Endodermal cell (in vitro differentiated cells): ENCODE measurements around the gene ZNF280D. TPM values are rescaled to one million over a fixed set of nuclear protein-coding genes. Genes with fewer than 3 reads are reported as not detected.

Source experiments
- DNase-seq: peaks from one replicate; pipeline ENCODE4 v3.0.0-alpha.2; 2017
- H3K27ac ChIP-seq: 2 replicates; pipeline ENCODE4 v1.5.1; 2013; ENCODE audit warnings: mild to moderate bottlenecking, low read depth, low read length, moderate library complexity
- H3K27me3 ChIP-seq: 2 replicates; pipeline ENCODE4 v1.6.1; 2013; ENCODE audit warnings: mild to moderate bottlenecking, low read length, moderate library complexity; ENCODE audit not compliant: insufficient read depth, control insufficient read depth, poor library complexity, severe bottlenecking
- H3K36me3 ChIP-seq: 2 replicates; pipeline ENCODE4 v1.7.0; 2013; ENCODE audit warnings: mild to moderate bottlenecking, low read length, moderate library complexity; ENCODE audit not compliant: control insufficient read depth, insufficient read depth
- H3K4me1 ChIP-seq: one replicate; pipeline ENCODE4 v1.7.0; 2013; ENCODE audit warnings: low read length; ENCODE audit not compliant: control insufficient read depth, insufficient read depth
- H3K4me3 ChIP-seq: 2 replicates; pipeline ENCODE4 v1.5.1; 2013; ENCODE audit warnings: mild to moderate bottlenecking, low read length, moderate library complexity
- H3K9ac ChIP-seq: 2 replicates; pipeline ENCODE4 v1.6.1; 2013; ENCODE audit warnings: mild to moderate bottlenecking, low read length, moderate library complexity; ENCODE audit not compliant: poor library complexity, severe bottlenecking; ENCODE audit errors: extremely low read depth
- H3K9me3 ChIP-seq: 2 replicates; pipeline ENCODE4 v1.6.1; 2013; ENCODE audit warnings: mild to moderate bottlenecking, low read length, moderate library complexity; ENCODE audit not compliant: control insufficient read depth
- H3K27ac Mint-ChIP-seq: 2 replicates; pipeline ENCODE4 v1.8.0; 2020; ENCODE audit warnings: mixed read lengths
- H3K27me3 Mint-ChIP-seq: 2 replicates; pipeline ENCODE4 v1.8.0; 2021; ENCODE audit warnings: mild to moderate bottlenecking, mixed read lengths; ENCODE audit not compliant: insufficient read depth
- H3K36me3 Mint-ChIP-seq: 2 replicates; pipeline ENCODE4 v1.8.0; 2020; ENCODE audit warnings: low read depth, mixed read lengths
- H3K4me1 Mint-ChIP-seq: 2 replicates; pipeline ENCODE4 v1.8.0; 2020; ENCODE audit warnings: mixed read lengths
- H3K4me3 Mint-ChIP-seq: 2 replicates; pipeline ENCODE4 v1.8.0; 2020; ENCODE audit warnings: mild to moderate bottlenecking, moderate library complexity, mixed read lengths
- H3K9me3 Mint-ChIP-seq: 2 replicates; pipeline ENCODE4 v1.8.0; 2020; ENCODE audit warnings: mild to moderate bottlenecking, mixed read lengths
- WGBS, 2 experiments: methylation state at CpG; one replicate each; pipeline versions ENCODE4 v1.1.5 to v1.1.7; 2013; ENCODE audit warnings: missing lambda C conversion rate in 2 of 2, mixed read lengths in 1 of 2; ENCODE audit not compliant: insufficient coverage in 1 of 2, insufficient read length in 1 of 2; 5-methylcytosine and 5-hydroxymethylcytosine counted together
- total RNA-seq, 2 donors: library from RNA; stranded (reverse); fragmentation: NEBNext Ultra II Directional in 1 of 2; extraction: Animal tissue kit (Norgen Biotek cat#: 25700) in 1 of 2; gene quantifications; 2 replicates in 1 of 2; 3 replicates in 1 of 2; pipeline ENCODE4 v1.2.1, GENCODE V29; 2021
- TF ChIP-seq, protein P1 (sequence below): fragments of 200-600 bp; sonication (generic); conservative IDR thresholded peaks from 2 replicates; pipeline ENCODE4 v1.5.0; 2021; ENCODE audit warnings: antibody characterized with exemption, mild to moderate bottlenecking

The ZNF280D gene
- total RNA-seq, 2 donors from 2014 or later, result 22.0 to 35.1 TPM

DNA sequence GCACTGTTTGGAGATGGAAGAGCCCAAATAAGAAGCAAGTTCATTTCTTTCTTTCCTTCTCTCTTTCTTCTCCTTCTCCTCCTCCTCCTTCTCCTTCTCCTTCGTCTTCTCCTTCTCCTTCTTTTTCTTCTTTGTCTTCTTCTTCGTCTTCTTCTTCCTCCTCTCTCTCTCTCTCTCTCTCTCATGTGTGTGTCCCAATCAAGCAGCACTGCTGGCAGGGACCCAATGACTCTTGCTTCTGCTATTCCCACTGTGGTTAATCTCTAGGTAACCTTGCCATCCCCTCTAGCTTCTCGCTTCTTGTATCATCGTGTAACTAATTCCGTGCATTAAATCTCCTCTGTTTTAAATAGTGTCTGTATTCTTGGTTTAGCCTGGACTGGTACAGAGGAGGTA is 26.1 kb upstream of the ZNF280D start:
- no peaks in the 10 kb centered on the region for H3K27me3 ChIP-seq
- no peak overlapping the region for H3K9ac ChIP-seq
- no peaks in the 10 kb centered on the region for H3K9me3 ChIP-seq
- no peak overlapping the region for H3K4me3 ChIP-seq
- no peaks in the 10 kb centered on the region for H3K9me3 Mint-ChIP-seq
- DNase-seq, result no peak
- H3K36me3 Mint-ChIP-seq, result no peaks in the 10 kb centered on the region
- TF ChIP-seq, protein P1, sequence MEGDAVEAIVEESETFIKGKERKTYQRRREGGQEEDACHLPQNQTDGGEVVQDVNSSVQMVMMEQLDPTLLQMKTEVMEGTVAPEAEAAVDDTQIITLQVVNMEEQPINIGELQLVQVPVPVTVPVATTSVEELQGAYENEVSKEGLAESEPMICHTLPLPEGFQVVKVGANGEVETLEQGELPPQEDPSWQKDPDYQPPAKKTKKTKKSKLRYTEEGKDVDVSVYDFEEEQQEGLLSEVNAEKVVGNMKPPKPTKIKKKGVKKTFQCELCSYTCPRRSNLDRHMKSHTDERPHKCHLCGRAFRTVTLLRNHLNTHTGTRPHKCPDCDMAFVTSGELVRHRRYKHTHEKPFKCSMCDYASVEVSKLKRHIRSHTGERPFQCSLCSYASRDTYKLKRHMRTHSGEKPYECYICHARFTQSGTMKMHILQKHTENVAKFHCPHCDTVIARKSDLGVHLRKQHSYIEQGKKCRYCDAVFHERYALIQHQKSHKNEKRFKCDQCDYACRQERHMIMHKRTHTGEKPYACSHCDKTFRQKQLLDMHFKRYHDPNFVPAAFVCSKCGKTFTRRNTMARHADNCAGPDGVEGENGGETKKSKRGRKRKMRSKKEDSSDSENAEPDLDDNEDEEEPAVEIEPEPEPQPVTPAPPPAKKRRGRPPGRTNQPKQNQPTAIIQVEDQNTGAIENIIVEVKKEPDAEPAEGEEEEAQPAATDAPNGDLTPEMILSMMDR, result no peak
- peaks cover 28% of the 10 kb centered on the region for H3K4me1 Mint-ChIP-seq
- H3K27me3 Mint-ChIP-seq, result no peaks in the 10 kb centered on the region
- no peak overlapping the region for H3K27ac ChIP-seq
- peaks cover 4% of the 10 kb centered on the region for H3K4me1 ChIP-seq
- no peak overlapping the region for H3K4me3 Mint-ChIP-seq
- no peak overlapping the region for H3K27ac Mint-ChIP-seq
- WGBS, 2 experiments, result 95 to 96% methylated on average over 4 to 5 of the region's 5 CpGs
- H3K36me3 ChIP-seq, result no peaks in the 10 kb centered on the region

DNA sequence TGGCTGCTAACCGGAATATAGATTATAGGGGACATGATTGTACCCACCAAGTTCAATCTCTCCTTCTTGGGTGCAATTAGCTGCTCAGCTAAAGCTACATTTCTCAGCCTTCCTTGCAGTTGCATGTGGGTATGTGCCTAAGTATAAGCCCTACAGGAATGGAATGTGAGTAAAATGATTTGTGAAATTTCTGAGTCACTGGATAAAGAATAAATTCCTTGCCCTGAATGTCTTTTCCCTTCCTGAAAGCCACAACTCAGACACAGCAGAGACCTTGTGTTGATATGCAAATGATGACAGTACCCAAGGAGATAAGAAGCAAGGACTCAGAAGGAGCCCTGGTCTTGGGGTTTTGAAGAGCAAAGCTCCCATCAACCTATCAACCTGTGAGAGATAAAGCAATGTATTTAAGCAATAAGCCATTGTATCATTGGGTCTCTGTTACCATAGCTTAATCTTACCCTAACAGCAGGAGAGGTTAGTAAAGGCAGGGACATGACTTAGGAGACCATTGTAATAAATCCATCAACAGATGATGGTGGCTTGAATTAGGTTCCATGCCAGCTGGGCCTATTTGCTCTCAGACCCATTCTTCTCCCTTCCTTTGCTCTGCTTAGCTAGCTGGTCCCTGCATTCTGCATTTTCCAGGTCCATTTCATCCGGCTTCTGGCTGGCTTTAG is 25.6 kb upstream of the ZNF280D start:
- H3K9me3 ChIP-seq, result no peaks in the 10 kb centered on the region
- H3K27me3 ChIP-seq, result no peaks in the 10 kb centered on the region
- no peak overlapping the region for H3K4me3 Mint-ChIP-seq
- TF ChIP-seq, protein P1, result no peak
- no peaks in the 10 kb centered on the region for H3K27me3 Mint-ChIP-seq
- no peak overlapping the region for H3K27ac ChIP-seq
- 50 to 58% methylated on average over 1 to 2 of the region's 2 CpGs for WGBS, 2 experiments
- H3K4me3 ChIP-seq, result no peak overlapping the region
- H3K4me1 ChIP-seq, result peaks cover 4% of the 10 kb centered on the region
- DNase-seq, result no peak
- no peak overlapping the region for H3K27ac Mint-ChIP-seq
- H3K9ac ChIP-seq, result no peak overlapping the region
- H3K4me1 Mint-ChIP-seq, result peaks cover 28% of the 10 kb centered on the region
- no peaks in the 10 kb centered on the region for H3K36me3 ChIP-seq
- no peaks in the 10 kb centered on the region for H3K36me3 Mint-ChIP-seq
- H3K9me3 Mint-ChIP-seq, result no peaks in the 10 kb centered on the region

DNA sequence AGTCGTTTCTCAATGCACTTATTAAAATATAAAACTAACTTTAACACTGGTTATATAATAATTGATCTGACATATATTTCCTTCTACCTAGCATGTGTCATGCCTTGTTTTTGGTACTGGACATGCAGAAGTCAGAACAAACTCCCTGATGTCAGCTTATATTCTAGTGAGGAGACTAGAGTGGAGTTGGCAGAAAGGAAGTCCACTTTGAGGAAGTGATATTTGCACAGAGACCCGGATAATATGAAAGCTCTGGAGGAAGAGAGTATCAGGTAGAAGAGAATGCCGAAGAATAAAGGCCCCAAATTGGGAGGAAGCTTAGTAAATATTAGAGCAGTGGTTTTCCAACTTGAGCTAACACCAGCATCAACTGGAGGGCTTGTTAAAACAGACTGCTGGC is 24.6 kb upstream of the ZNF280D start:
- Histone ChIP-seq H3K4me3 (no peak overlapping the region), H3K9me3 (no peaks in the 10 kb centered on the region), H3K27ac (no peak overlapping the region), H3K4me1 (peaks cover 4% of the 10 kb centered on the region), H3K9ac (no peak overlapping the region), H3K27me3 (no peaks in the 10 kb centered on the region), H3K36me3 (no peaks in the 10 kb centered on the region)
- WGBS, 2 experiments, result 91 to 95% methylated on average over 2 of the region's 3 CpGs
- TF ChIP-seq, protein P1, result no peak
- H3K4me3 Mint-ChIP-seq, result no peak overlapping the region
- no peaks in the 10 kb centered on the region for H3K9me3 Mint-ChIP-seq
- H3K27ac Mint-ChIP-seq, result no peak overlapping the region
- peaks cover 28% of the 10 kb centered on the region for H3K4me1 Mint-ChIP-seq
- no peaks in the 10 kb centered on the region for H3K36me3 Mint-ChIP-seq
- DNase-seq, result no peak
- no peaks in the 10 kb centered on the region for H3K27me3 Mint-ChIP-seq
